Esophagus squamous epithelium (tissue), 4 donors: ENCODE measurements around the gene LAPTM5.

ENCODE experiments used
- POLR2A ChIP-seq, 4 donors: fragments of 450-650 bp; IDR thresholded peaks; one replicate each; pipeline ENCODE4 v1.6.1; 2017; ENCODE audit warnings: antibody characterized with exemption in 4 of 4, mild to moderate bottlenecking in 4 of 4, moderate library complexity in 3 of 4
- TF ChIP-seq, protein P1 (sequence below), 6 experiments: fragments of 450-650 bp in 4 of 6; fragments of 200-600 bp in 2 of 6; sonication (generic) in 2 of 6; IDR thresholded peaks; one replicate each; pipeline ENCODE4 v1.5.1; 2016 to 2019; ENCODE audit warnings: antibody characterized with exemption in 6 of 6, mild to moderate bottlenecking in 4 of 6, moderate library complexity in 4 of 6

DNA sequence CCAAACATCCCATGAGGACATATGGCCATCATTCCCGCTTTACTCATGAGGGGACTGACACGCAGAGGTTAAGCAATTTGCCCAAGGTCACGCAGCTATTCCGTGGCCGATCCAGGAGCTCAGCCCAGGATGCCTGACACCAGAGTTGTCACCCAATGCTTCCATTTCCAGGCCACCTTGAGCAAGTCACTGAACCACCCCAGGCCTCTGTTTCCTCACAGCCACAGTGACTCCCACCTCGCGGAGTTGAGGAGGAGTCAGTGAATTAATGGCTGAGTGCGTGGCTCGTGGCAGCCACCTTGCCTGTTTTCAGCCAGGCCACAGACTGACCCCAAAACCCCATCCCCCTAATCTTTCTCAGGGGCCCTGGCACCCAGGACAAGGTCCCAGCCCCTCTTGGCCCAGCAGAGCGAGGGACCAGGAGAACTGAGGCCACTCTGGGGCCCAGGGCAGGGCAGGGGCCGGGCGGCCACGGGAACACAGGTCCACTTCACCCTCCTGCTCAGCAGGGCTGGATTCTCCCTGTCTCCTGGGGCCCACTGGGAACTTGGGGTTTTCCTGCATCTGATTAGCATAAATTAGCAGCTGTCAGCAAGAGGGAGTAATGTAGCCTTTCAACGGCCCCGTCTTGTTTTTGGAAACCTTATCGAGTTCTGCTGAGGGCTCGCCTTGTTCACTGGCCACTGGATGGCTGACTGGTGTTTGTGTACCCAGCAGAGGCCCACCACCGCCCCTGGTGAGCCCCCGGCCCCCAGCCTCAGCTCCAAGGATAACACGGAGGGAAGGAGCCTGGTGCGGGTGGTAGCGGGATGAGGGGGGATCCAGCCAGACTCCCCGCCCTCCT lies 19.7 kb upstream of the LAPTM5 start:
- TF ChIP-seq, protein P1, sequence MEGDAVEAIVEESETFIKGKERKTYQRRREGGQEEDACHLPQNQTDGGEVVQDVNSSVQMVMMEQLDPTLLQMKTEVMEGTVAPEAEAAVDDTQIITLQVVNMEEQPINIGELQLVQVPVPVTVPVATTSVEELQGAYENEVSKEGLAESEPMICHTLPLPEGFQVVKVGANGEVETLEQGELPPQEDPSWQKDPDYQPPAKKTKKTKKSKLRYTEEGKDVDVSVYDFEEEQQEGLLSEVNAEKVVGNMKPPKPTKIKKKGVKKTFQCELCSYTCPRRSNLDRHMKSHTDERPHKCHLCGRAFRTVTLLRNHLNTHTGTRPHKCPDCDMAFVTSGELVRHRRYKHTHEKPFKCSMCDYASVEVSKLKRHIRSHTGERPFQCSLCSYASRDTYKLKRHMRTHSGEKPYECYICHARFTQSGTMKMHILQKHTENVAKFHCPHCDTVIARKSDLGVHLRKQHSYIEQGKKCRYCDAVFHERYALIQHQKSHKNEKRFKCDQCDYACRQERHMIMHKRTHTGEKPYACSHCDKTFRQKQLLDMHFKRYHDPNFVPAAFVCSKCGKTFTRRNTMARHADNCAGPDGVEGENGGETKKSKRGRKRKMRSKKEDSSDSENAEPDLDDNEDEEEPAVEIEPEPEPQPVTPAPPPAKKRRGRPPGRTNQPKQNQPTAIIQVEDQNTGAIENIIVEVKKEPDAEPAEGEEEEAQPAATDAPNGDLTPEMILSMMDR (IDR thresholded peaks at IDR 0.05), result no peak
- TF ChIP-seq POLR2A (IDR thresholded peaks at IDR 0.05), result no peak
